PC-3 (cell line): ENCODE results near the gene COLEC12. TPM values are rescaled to one million over a fixed set of nuclear protein-coding genes. Genes with fewer than 3 reads are reported as not detected.
A peak's percentile ranks its signal among the peaks of the same experiment; 100 is the strongest.

Experiments used
- ATAC-seq: fragments of 200-7000 bp; cut with Tn5 transposase; 2 replicates; pipeline ENCODE4 v1.9.1; 2020; ENCODE audit warnings: mild to moderate bottlenecking, moderate library complexity
- Bru-seq: library from RNA; stranded (reverse); fragments of 400-500 nt; gene quantifications from one replicate; lab custom pipeline; 2021; lab: Mats Ljungman, UMichigan
- BruChase-seq, 2 experiments: library from RNA; stranded (reverse); fragments of 400-500 nt; gene quantifications; one replicate each; lab custom pipeline; 2021; lab: Mats Ljungman, UMichigan
- BruUV-seq: library from RNA; stranded (reverse); fragments of 400-500 nt; replicated peaks from 2 replicates; lab custom pipeline; 2021; lab: Mats Ljungman, UMichigan
- CTCF ChIA-PET: fragments of 300-600 bp; sonication (Branson Sonifier 250); formaldehyde crosslinking; loops from one replicate; lab custom pipeline; 2022; ENCODE audit warnings: antibody characterized with exemption; lab: Charles Lee
- POLR2A ChIA-PET: fragments of 300-600 bp; sonication (Branson Sonifier 250); formaldehyde crosslinking; loops from one replicate; lab custom pipeline; 2022; ENCODE audit warnings: antibody characterized with exemption; ENCODE audit not compliant: unreplicated experiment; lab: Charles Lee
- DNase-seq: peaks from one replicate; pipeline ENCODE4 v3.0.0-alpha.2; 2015
- H2AFZ ChIP-seq: fragments of 300-600 bp; sonication (generic); 2 replicates; pipeline ENCODE4 v1.6.0; 2016; ENCODE audit warnings: antibody characterized with exemption, low read length
- H3F3A ChIP-seq: fragments of 300-600 bp; sonication (generic); one replicate; pipeline ENCODE4 v1.6.0; 2017; ENCODE audit warnings: antibody characterized with exemption, low read length, control low read depth, mild to moderate bottlenecking; ENCODE audit not compliant: unreplicated experiment
- H3K27ac ChIP-seq: fragments of 300-600 bp; sonication (generic); 2 replicates; pipeline ENCODE4 v1.5.1; 2016; ENCODE audit warnings: mild to moderate bottlenecking, low read length
- H3K27me3 ChIP-seq: fragments of 300-600 bp; sonication (generic); 2 replicates; pipeline ENCODE4 v1.6.1; 2016; ENCODE audit warnings: low read length, mixed read lengths
- H3K36me3 ChIP-seq: fragments of 300-600 bp; sonication (generic); 2 replicates; pipeline ENCODE4 v1.6.1; 2016; ENCODE audit warnings: low read depth, mixed run types, low read length, mixed read lengths
- H3K4me1 ChIP-seq: fragments of 300-600 bp; sonication (generic); 2 replicates; pipeline ENCODE4 v1.5.1; 2016; ENCODE audit warnings: low read length; ENCODE audit not compliant: insufficient read depth
- H3K4me2 ChIP-seq: fragments of 300-600 bp; sonication (generic); 2 replicates; pipeline ENCODE4 v1.6.0; 2016; ENCODE audit warnings: low read length
- H3K4me3 ChIP-seq: fragments of 300-600 bp; sonication (generic); 2 replicates; pipeline ENCODE4 v1.5.1; 2016; ENCODE audit warnings: mild to moderate bottlenecking, low read length, mixed read lengths
- H3K79me2 ChIP-seq: fragments of 300-600 bp; sonication (generic); 2 replicates; pipeline ENCODE4 v1.6.1; 2017; ENCODE audit warnings: low read length, mixed read lengths
- H3K9ac ChIP-seq: fragments of 300-600 bp; sonication (generic); 2 replicates; pipeline ENCODE4 v1.6.0; 2016; ENCODE audit warnings: mild to moderate bottlenecking, low read length
- H3K9me2 ChIP-seq: fragments of 300-600 bp; sonication (generic); replicated peaks from 2 replicates; pipeline ENCODE4 v1.6.1; 2016; ENCODE audit warnings: mixed run types, low read length, mixed read lengths
- H3K9me3 ChIP-seq: fragments of 300-600 bp; sonication (generic); 2 replicates; pipeline ENCODE4 v1.6.1; 2016; ENCODE audit warnings: low read length, mixed read lengths
- H4K20me1 ChIP-seq: fragments of 300-600 bp; sonication (generic); 2 replicates; pipeline ENCODE4 v1.6.1; 2016; ENCODE audit warnings: low read length, mixed read lengths
- EZH2 ChIP-seq: fragments of 300-600 bp; sonication (generic); IDR thresholded peaks from one replicate; pipeline ENCODE4 v1.6.1; 2017; ENCODE audit warnings: antibody characterized with exemption, mild to moderate bottlenecking, low read length; ENCODE audit not compliant: unreplicated experiment
- EZH2phosphoT487 ChIP-seq: fragments of 300-600 bp; sonication (generic); IDR thresholded peaks from 2 replicates; pipeline ENCODE4 v1.6.1; 2018; ENCODE audit warnings: mild to moderate bottlenecking, antibody characterized with exemption, low read length, borderline replicate concordance
- intact Hi-C: fragments of 100-400 bp; cut with micrococcal nuclease; formaldehyde crosslinking; loops from 2 replicates; pipeline ENCODE4 v1.9.0; 2023
- long read RNA-seq: library from polyadenylated mRNA; unstranded; transcript quantifications from one replicate; pipeline ENCODE4 v2.0.0, GENCODE V29; 2021; ENCODE audit not compliant: unreplicated experiment
- total RNA-seq: library from RNA; depleted of rRNA; stranded (reverse); fragments of >200 nt; gene quantifications from 2 replicates; pipeline ENCODE4 v1.2.3, GENCODE V29; 2014; rRNA removed
- TF ChIP-seq, protein P1 (sequence below): fragments of 300-600 bp; sonication (generic); conservative IDR thresholded peaks from 2 replicates; pipeline ENCODE4 v1.5.1; 2017; ENCODE audit warnings: antibody characterized with exemption, low read depth, mild to moderate bottlenecking, low read length

The COLEC12 gene
- total RNA-seq = 0.04 TPM in 1 of 2 replicates, not detected in the other
- Bru-seq, nascent RNA = percentile 7 among the genes with signal in this experiment
- percentile 6 among the genes with signal in this experiment for BruChase-seq, experiment 1, labeled RNA remaining after a 6-hour chase
- BruChase-seq, experiment 2, labeled RNA remaining after a 2-hour chase = percentile 3 among the genes with signal in this experiment
- long read RNA-seq = 0 reads

DNA sequence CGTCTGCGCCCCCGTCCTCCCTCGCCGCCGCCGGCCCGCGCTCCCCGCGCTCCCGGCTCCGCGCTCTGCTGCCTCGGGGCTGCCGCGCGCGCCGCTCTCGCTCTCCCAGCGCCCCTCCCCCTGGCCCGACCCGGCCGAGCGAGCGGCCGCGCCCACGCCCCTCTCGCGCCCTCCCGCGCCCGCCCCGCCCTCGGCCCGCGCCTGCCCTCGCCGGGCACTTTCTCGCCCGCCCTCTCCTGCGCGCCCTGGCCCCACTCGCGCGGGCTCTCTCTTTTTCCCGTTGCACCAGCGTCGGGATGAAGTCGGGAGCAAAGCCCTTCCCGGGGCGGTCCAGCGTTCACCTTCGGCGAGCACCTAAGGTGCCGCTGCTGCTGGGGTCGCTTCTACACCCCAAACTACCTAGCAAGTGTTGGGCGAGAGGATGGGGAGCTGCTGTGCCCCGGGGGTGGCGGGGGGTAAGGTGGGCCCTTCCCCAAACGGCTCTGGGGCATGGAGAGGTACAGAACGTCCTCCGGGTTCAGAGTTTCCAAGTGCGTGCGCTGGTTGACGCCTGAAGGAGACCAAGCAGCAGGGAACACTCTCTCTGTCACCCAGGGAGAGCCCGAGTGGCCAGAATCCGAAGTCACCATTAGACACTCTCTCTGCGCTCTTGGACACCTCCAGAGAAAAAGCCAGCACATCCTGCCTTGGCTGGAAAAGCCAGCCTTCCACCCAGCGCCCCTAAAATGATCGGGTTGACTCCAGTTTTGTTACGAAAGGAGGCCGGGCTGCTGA lies at the start of gene COLEC12:
Gene COLEC12, minus strand, starts transcription at position 70 of the 774 bp plus-strand sequence. CDS start 187 bp downstream, outside the sequence.
- ChIA-PET CTCF (no interaction called here), POLR2A (no interaction called here)

DNA sequence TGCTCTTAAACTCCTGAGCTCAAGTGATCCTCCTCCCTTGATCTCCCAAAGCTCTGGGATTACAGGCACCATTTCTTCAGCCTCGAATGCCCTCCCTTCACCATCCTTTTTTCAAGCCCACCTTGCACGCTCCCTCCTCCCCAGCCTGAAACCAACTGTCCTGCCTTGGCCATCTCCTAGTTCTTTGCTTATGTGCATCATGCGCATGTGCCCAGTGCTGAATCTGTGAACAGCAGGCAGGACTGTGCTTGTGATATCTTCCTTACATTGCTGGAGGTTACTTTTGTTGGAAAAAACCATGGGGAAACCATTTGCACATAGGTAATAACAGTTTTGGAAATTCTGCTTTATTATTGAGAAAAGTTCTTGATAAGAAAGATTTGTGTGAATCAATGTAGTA lies 49.5 kb upstream of the COLEC12 start:
- POLR2A ChIA-PET = no interaction called here
- Histone ChIP-seq H3K4me3 (no peak overlapping the region), H3K36me3 (no peaks in the 10 kb centered on the region), H3K27ac (no peak overlapping the region), H3K9me3 (no peaks in the 10 kb centered on the region), H3K27me3 (peaks cover 35% of the 10 kb centered on the region), H3K9ac (no peak overlapping the region), H2AFZ (no peak overlapping the region), H3K4me1 (no peaks in the 10 kb centered on the region), H3K79me2 (no peaks in the 10 kb centered on the region), H3K9me2 (no peaks in the 10 kb centered on the region), H3K4me2 (no peak overlapping the region), H3F3A (no peaks in the 10 kb centered on the region), H4K20me1 (no peaks in the 10 kb centered on the region)
- intact Hi-C loops = no loop called here
- DNase-seq (no peak), ATAC-seq (no peak)
- CTCF ChIA-PET = no interaction called here
- TF ChIP-seq, protein P1, sequence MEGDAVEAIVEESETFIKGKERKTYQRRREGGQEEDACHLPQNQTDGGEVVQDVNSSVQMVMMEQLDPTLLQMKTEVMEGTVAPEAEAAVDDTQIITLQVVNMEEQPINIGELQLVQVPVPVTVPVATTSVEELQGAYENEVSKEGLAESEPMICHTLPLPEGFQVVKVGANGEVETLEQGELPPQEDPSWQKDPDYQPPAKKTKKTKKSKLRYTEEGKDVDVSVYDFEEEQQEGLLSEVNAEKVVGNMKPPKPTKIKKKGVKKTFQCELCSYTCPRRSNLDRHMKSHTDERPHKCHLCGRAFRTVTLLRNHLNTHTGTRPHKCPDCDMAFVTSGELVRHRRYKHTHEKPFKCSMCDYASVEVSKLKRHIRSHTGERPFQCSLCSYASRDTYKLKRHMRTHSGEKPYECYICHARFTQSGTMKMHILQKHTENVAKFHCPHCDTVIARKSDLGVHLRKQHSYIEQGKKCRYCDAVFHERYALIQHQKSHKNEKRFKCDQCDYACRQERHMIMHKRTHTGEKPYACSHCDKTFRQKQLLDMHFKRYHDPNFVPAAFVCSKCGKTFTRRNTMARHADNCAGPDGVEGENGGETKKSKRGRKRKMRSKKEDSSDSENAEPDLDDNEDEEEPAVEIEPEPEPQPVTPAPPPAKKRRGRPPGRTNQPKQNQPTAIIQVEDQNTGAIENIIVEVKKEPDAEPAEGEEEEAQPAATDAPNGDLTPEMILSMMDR = no peak
- BruUV-seq = no TSS peak

More for the DNA sequence above, at the start of gene COLEC12:
- no peaks in the 10 kb centered on the region for H3K79me2 ChIP-seq
- no peak within 1 kb of the TSS; the same call in 1 of the 2 replicates for H2AFZ ChIP-seq
- peak within 1 kb of the TSS; percentile 44; the same call in 1 of the 2 replicates for H3K4me3 ChIP-seq
- no peaks in the 10 kb centered on the region for H3K9me3 ChIP-seq
- no peak for DNase-seq
- peaks cover 13% of the 10 kb centered on the region for H3K4me1 ChIP-seq
- no peaks in the 10 kb centered on the region for H3K36me3 ChIP-seq
- no peaks in the 10 kb centered on the region for H4K20me1 ChIP-seq
- BruUV-seq = no TSS peak
- no peak within 1 kb of the TSS for H3K27ac ChIP-seq
- H3K4me2 ChIP-seq = peak within 1 kb of the TSS; percentile 38
- no peaks in the 10 kb centered on the region for H3F3A ChIP-seq
- intact Hi-C loops = no loop called here
- no peaks in the 10 kb centered on the region for H3K9me2 ChIP-seq
- no peak for ATAC-seq
- H3K9ac ChIP-seq = no peak within 1 kb of the TSS
- peaks cover 59% of the 10 kb centered on the region for H3K27me3 ChIP-seq
- TF ChIP-seq EZH2 = peak; percentile 47
- TF ChIP-seq EZH2phosphoT487 = no peak

DNA sequence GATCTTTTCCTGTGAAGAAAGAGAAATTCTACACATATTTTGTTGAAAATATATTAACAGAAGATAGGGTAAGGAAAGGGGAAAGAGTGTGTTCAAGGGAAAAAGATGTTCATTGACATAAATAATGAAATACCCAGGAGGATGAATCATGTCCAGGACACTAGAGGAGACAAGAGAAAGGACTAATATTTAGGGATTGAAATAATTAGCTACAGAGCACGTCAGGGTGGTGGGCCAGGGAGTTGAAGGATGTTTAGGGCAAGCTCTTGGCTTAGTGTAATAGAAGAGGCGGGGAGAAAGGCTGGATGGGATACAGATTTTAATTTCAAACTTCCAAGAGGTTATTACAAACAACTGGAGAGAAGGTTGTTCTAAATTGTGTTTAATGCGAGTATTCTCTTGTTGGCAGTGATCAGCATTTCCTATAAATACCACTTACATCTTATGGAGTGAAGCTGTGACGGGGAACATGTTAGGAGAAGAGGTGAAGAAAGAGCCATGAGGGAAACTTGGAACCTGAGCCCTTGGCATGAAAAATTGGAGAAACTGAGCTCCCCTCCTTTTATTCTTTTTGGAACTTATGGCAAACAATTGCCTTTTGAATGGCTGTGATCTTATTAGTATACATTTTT lies 43.1 kb upstream of the COLEC12 start:
- no peak overlapping the region for H3K4me3 ChIP-seq
- H3K27me3 ChIP-seq = peaks cover 40% of the 10 kb centered on the region
- H3K27ac ChIP-seq = no peak overlapping the region
- ChIA-PET CTCF (no interaction called here), POLR2A (no interaction called here)
- no peaks in the 10 kb centered on the region for H4K20me1 ChIP-seq
- ATAC-seq (no peak), DNase-seq (no peak)
- no peaks in the 10 kb centered on the region for H3F3A ChIP-seq
- no peak overlapping the region for H2AFZ ChIP-seq
- TF ChIP-seq, protein P1 = no peak
- no peak for TF ChIP-seq EZH2phosphoT487
- no peak for TF ChIP-seq EZH2
- no TSS peak for BruUV-seq
- H3K9ac ChIP-seq = no peak overlapping the region
- H3K4me2 ChIP-seq = no peak overlapping the region
- intact Hi-C loops = no loop called here
- no peaks in the 10 kb centered on the region for H3K36me3 ChIP-seq
- H3K9me3 ChIP-seq = no peaks in the 10 kb centered on the region
- no peaks in the 10 kb centered on the region for H3K79me2 ChIP-seq
- no peaks in the 10 kb centered on the region for H3K4me1 ChIP-seq
- no peaks in the 10 kb centered on the region for H3K9me2 ChIP-seq
